A673 (cell line): ENCODE measurements around the gene ZYG11B.

ENCODE experiments used
- EZH2 ChIP-seq: fragments of 200-600 bp; sonication (generic); IDR thresholded peaks from 2 replicates; pipeline ENCODE4 v1.6.1; 2017; ENCODE audit warnings: borderline replicate concordance, low read depth, mild to moderate bottlenecking, mixed read lengths, antibody characterized with exemption, low read length; ENCODE audit not compliant: poor library complexity, severe bottlenecking
- TF ChIP-seq, protein P1 (sequence below): fragments of 300-800, 200-600 bp; sonication (generic); conservative IDR thresholded peaks from 2 replicates; pipeline ENCODE4 v1.5.1; 2017; ENCODE audit warnings: low read depth, mild to moderate bottlenecking, antibody characterized with exemption, low read length, moderate library complexity, mixed read lengths

DNA sequence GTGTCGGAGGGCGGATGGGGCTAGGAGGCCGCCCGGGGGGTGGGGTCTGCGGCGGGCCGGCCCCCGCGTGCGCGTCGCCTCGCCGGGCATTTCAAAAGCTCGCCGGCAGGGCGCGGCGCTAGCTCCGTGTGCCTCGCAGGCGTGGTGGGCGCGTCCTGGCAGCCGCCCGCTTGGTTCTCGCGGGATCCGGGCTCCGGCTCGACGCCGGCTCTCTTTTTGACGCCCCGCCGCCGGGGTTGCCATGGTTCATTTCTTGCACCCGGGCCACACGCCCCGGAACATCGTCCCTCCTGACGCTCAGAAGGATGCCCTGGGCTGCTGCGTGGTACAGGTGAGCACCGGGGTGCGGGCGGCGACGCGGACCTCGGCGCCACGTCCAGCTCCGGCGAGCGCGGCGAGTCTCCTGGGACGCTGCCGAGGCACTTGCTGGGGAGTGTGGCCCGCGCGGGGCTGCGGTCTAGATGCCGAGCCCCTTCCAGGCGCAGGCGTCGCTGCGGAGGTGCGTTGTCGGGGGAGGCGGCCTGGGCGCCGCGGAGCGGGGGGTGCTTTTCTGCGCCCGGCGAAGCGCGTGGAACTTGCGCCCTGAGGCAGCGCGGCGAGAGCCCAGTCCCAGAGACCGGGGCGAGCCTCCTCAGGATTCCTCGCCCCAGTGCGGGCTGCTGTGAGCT lies 116.5 kb downstream of the ZYG11B start, which contains the start of gene ZYG11A:
- TF ChIP-seq, protein P1, sequence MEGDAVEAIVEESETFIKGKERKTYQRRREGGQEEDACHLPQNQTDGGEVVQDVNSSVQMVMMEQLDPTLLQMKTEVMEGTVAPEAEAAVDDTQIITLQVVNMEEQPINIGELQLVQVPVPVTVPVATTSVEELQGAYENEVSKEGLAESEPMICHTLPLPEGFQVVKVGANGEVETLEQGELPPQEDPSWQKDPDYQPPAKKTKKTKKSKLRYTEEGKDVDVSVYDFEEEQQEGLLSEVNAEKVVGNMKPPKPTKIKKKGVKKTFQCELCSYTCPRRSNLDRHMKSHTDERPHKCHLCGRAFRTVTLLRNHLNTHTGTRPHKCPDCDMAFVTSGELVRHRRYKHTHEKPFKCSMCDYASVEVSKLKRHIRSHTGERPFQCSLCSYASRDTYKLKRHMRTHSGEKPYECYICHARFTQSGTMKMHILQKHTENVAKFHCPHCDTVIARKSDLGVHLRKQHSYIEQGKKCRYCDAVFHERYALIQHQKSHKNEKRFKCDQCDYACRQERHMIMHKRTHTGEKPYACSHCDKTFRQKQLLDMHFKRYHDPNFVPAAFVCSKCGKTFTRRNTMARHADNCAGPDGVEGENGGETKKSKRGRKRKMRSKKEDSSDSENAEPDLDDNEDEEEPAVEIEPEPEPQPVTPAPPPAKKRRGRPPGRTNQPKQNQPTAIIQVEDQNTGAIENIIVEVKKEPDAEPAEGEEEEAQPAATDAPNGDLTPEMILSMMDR = 0 out of 2 replicates have a peak, but pooled peaks have one; percentile 19
- TF ChIP-seq EZH2 = no peak
